Measurements from ENCODE around the gene PTCD1.

PTCD1 gene

GRCh38 chr7:99402854-99403253 is 35.7 kb downstream of the PTCD1 start:
- H3K79me2 ChIP-seq (ENCODE audit: insufficient read depth, low read length): peaks cover 61% of the 10 kb centered on the region
- no peak for TF ChIP-seq CTCF (IDR thresholded peaks at IDR 0.05; ENCODE audit: borderline replicate concordance, extremely low read depth, low read length, poor library complexity, severe bottlenecking)
- TF ChIP-seq EZH2 (IDR thresholded peaks at IDR 0.05; ENCODE audit: borderline replicate concordance, low read depth, low read length, severe bottlenecking): no peak
- H3K36me3 ChIP-seq (ENCODE audit: insufficient read depth, low read length): peaks cover 81% of the 10 kb centered on the region

GRCh38 chr7:99399597-99399996 is 39.0 kb downstream of the PTCD1 start:
- H3K27me3 ChIP-seq (ENCODE audit: insufficient read depth, low read length, poor library complexity): no peaks in the 10 kb centered on the region
- H3K27ac ChIP-seq (ENCODE audit: low read length): no peak overlapping the region
- H3K36me3 ChIP-seq (ENCODE audit: insufficient read depth, low read length): peaks cover 93% of the 10 kb centered on the region
- peaks cover 32% of the 10 kb centered on the region for H3K79me2 ChIP-seq (ENCODE audit: insufficient read depth, low read length)
- 0 out of 3 replicates have a peak, but pooled peaks have one; percentile 1 for ATAC-seq (ENCODE audit: insufficient read depth, low read depth)
- peaks cover 6% of the 10 kb centered on the region for H3K4me1 ChIP-seq (ENCODE audit: insufficient read depth, low read length)
- no peak overlapping the region for H3K4me2 ChIP-seq (ENCODE audit: insufficient read depth, low read length)
- no peak overlapping the region for H3K4me3 ChIP-seq (ENCODE audit: low read depth in 1 of 2, low read length in 2 of 2)
- no peaks in the 10 kb centered on the region for H3K9me3 ChIP-seq (ENCODE audit: insufficient read depth, low read length, severe bottlenecking)
- H2AFZ ChIP-seq (ENCODE audit: low read depth, low read length): no peak overlapping the region
- no peak for DNase-seq
- TF ChIP-seq EZH2 (IDR thresholded peaks at IDR 0.05; ENCODE audit: borderline replicate concordance, low read depth, low read length, severe bottlenecking) (no peak), CTCF (IDR thresholded peaks at IDR 0.05; ENCODE audit: borderline replicate concordance, extremely low read depth, low read length, poor library complexity, severe bottlenecking) (no peak)
- H4K20me1 ChIP-seq (ENCODE audit: insufficient read depth, low read length): peaks cover 73% of the 10 kb centered on the region
- no peak overlapping the region for H3K9ac ChIP-seq (ENCODE audit: low read depth, low read length)

More at GRCh38 chr7:99402854-99403253, 35.7 kb downstream of the PTCD1 start:
- Histone ChIP-seq H2AFZ (ENCODE audit: low read depth, low read length) (no peak overlapping the region), H3K4me1 (ENCODE audit: insufficient read depth, low read length) (peaks cover 36% of the 10 kb centered on the region), H3K4me2 (ENCODE audit: insufficient read depth, low read length) (no peak overlapping the region), H4K20me1 (ENCODE audit: insufficient read depth, low read length) (peaks cover 73% of the 10 kb centered on the region), H3K4me3 (ENCODE audit: low read depth in 1 of 2, low read length in 2 of 2) (no peak overlapping the region), H3K9me3 (ENCODE audit: insufficient read depth, low read length, severe bottlenecking) (no peaks in the 10 kb centered on the region), H3K27me3 (ENCODE audit: insufficient read depth, low read length, poor library complexity) (no peaks in the 10 kb centered on the region), H3K27ac (ENCODE audit: low read length) (no peak overlapping the region), H3K9ac (ENCODE audit: low read depth, low read length) (no peak overlapping the region)
- DNase-seq: no peak
- no peak for ATAC-seq (ENCODE audit: insufficient read depth, low read depth)

GRCh38 chr7:99398891-99399445 is 39.6 kb downstream of the PTCD1 start:
- H3K27ac ChIP-seq (ENCODE audit: low read length): no peak overlapping the region
- peaks cover 72% of the 10 kb centered on the region for H4K20me1 ChIP-seq (ENCODE audit: insufficient read depth, low read length)

More at GRCh38 chr7:99398891-99399445, 39.6 kb downstream of the PTCD1 start:
- DNase-seq (no peak), ATAC-seq (ENCODE audit: insufficient read depth, low read depth) (peak; percentile 2; the same call in 1 of the 3 replicates)
- Histone ChIP-seq H3K4me3 (ENCODE audit: low read depth in 1 of 2, low read length in 2 of 2) (no peak overlapping the region), H2AFZ (ENCODE audit: low read depth, low read length) (no peak overlapping the region), H3K27me3 (ENCODE audit: insufficient read depth, low read length, poor library complexity) (no peaks in the 10 kb centered on the region), H3K9me3 (ENCODE audit: insufficient read depth, low read length, severe bottlenecking) (no peaks in the 10 kb centered on the region), H3K4me1 (ENCODE audit: insufficient read depth, low read length) (peaks cover 2% of the 10 kb centered on the region; the same call in 1 of the 2 replicates), H3K36me3 (ENCODE audit: insufficient read depth, low read length) (peaks cover 93% of the 10 kb centered on the region), H3K79me2 (ENCODE audit: insufficient read depth, low read length) (peaks cover 30% of the 10 kb centered on the region), H3K4me2 (ENCODE audit: insufficient read depth, low read length) (no peak overlapping the region), H3K9ac (ENCODE audit: low read depth, low read length) (no peak overlapping the region)
- TF ChIP-seq EZH2 (IDR thresholded peaks at IDR 0.05; ENCODE audit: borderline replicate concordance, low read depth, low read length, severe bottlenecking): no peak
- TF ChIP-seq CTCF (IDR thresholded peaks at IDR 0.05; ENCODE audit: borderline replicate concordance, extremely low read depth, low read length, poor library complexity, severe bottlenecking): no peak

Measured in DND-41 (cell line).